HepG2 (cell line): ENCODE data around the gene GTF2A2. TPM values are rescaled to one million over a fixed set of nuclear protein-coding genes. Genes with fewer than 3 reads are reported as not detected.

Experiments
- CCAR2 ChIP-seq: fragments of 200-400 bp; formaldehyde crosslinking; optimal IDR thresholded peaks from 2 replicates; pipeline ENCODE3; 2018; ENCODE audit warnings: low read depth, mild to moderate bottlenecking, low read length, moderate library complexity
- E2F5 ChIP-seq: sonication (generic); formaldehyde crosslinking; conservative IDR thresholded peaks from 2 replicates; pipeline ENCODE4 v1.4.0; 2020; ENCODE audit warnings: missing genetic modification reagents
- HOXD1 ChIP-seq: sonication (generic); formaldehyde crosslinking; IDR thresholded peaks from 2 replicates; pipeline ENCODE4 v1.5.0; 2020; ENCODE audit warnings: missing genetic modification reagents
- KDM3A ChIP-seq: IDR thresholded peaks from 2 replicates; pipeline ENCODE4 v1.6.1; 2018; ENCODE audit warnings: low read depth, missing compliant biosample characterization
- NFATC3 ChIP-seq: sonication (generic); formaldehyde crosslinking; IDR thresholded peaks from 2 replicates; pipeline ENCODE4 v1.5.1; 2020; ENCODE audit warnings: mild to moderate bottlenecking, missing genetic modification reagents
- ONECUT2 ChIP-seq: sonication (generic); formaldehyde crosslinking; IDR thresholded peaks from 2 replicates; pipeline ENCODE4 v1.4.0; 2020; ENCODE audit warnings: missing genetic modification reagents
- PAWR ChIP-seq: sonication (generic); formaldehyde crosslinking; IDR thresholded peaks from 2 replicates; pipeline ENCODE4 v1.4.0; 2020; ENCODE audit warnings: missing genetic modification reagents, mild to moderate bottlenecking, borderline replicate concordance
- POLR2AphosphoS5 ChIP-seq: IDR thresholded peaks from 2 replicates; pipeline ENCODE4 v1.6.1; 2012; ENCODE audit warnings: low read depth, low read length
- SCMH1 ChIP-seq: sonication (generic); formaldehyde crosslinking; IDR thresholded peaks from 2 replicates; pipeline ENCODE4 v1.9.0; 2021; ENCODE audit warnings: missing genetic modification reagents, mild to moderate bottlenecking, borderline replicate concordance
- SKIL ChIP-seq: sonication (generic); formaldehyde crosslinking; IDR thresholded peaks from 2 replicates; pipeline ENCODE4 v1.8.0; 2022; ENCODE audit warnings: missing genetic modification reagents, mild to moderate bottlenecking, moderate library complexity, borderline replicate concordance
- SNAI1 ChIP-seq: sonication (generic); formaldehyde crosslinking; IDR thresholded peaks from 2 replicates; pipeline ENCODE4 v1.5.0; 2020; ENCODE audit warnings: mild to moderate bottlenecking, missing genetic modification reagents, borderline replicate concordance
- SOX13 ChIP-seq, 3 experiments: fragments of 450-650 bp in 1 of 3; sonication (generic) in 1 of 3; formaldehyde crosslinking in 1 of 3; IDR thresholded peaks in 2 of 3; conservative IDR thresholded peaks in 1 of 3; 2 replicates each; pipeline versions ENCODE4 v1.5.0 to v1.6.1; 2016 to 2020; ENCODE audit warnings: antibody characterized with exemption in 1 of 3, mild to moderate bottlenecking in 1 of 3, missing compliant biosample characterization in 1 of 3, missing genetic modification reagents in 1 of 3, moderate library complexity in 1 of 3
- TRIM22 ChIP-seq: fragments of 450-650 bp; IDR thresholded peaks from 2 replicates; pipeline ENCODE4 v1.6.1; 2017
- U2AF1 ChIP-seq: fragments of 200-400 bp; formaldehyde crosslinking; optimal IDR thresholded peaks from 2 replicates; pipeline ENCODE3; 2017; ENCODE audit warnings: mild to moderate bottlenecking, low read depth, low read length
- U2AF2 ChIP-seq: fragments of 200-400 bp; formaldehyde crosslinking; IDR thresholded peaks from 2 replicates; pipeline ENCODE4 v1.6.1; 2017; ENCODE audit warnings: low read depth, mild to moderate bottlenecking, low read length
- ZNF430 ChIP-seq: sonication (generic); formaldehyde crosslinking; IDR thresholded peaks from 2 replicates; pipeline ENCODE4 v1.9.0; 2021; ENCODE audit warnings: mild to moderate bottlenecking, missing genetic modification reagents
- ZNF501 ChIP-seq: sonication (generic); formaldehyde crosslinking; IDR thresholded peaks from 2 replicates; pipeline ENCODE4 v1.5.1; 2020; ENCODE audit warnings: mild to moderate bottlenecking, moderate library complexity, missing genetic modification reagents
- ZNF550 ChIP-seq: sonication (generic); formaldehyde crosslinking; IDR thresholded peaks from 2 replicates; pipeline ENCODE4 v1.4.0; 2020; ENCODE audit warnings: mild to moderate bottlenecking, missing genetic modification reagents, borderline replicate concordance
- ZNF576 ChIP-seq: sonication (generic); formaldehyde crosslinking; IDR thresholded peaks from 2 replicates; pipeline ENCODE4 v1.4.0; 2020; ENCODE audit warnings: mild to moderate bottlenecking, missing genetic modification reagents
- ZNF597 ChIP-seq: sonication (generic); formaldehyde crosslinking; IDR thresholded peaks from 2 replicates; pipeline ENCODE4 v1.5.0; 2020; ENCODE audit warnings: missing genetic modification reagents
- ZNF672 ChIP-seq: sonication (generic); formaldehyde crosslinking; IDR thresholded peaks from 2 replicates; pipeline ENCODE4 v1.8.1; 2022; ENCODE audit warnings: missing genetic modification reagents
- ZNF788 ChIP-seq: sonication (generic); formaldehyde crosslinking; IDR thresholded peaks from 2 replicates; pipeline ENCODE4 v1.5.0; 2020; ENCODE audit warnings: mild to moderate bottlenecking, missing genetic modification reagents, borderline replicate concordance
- ZSCAN31 ChIP-seq: sonication (generic); formaldehyde crosslinking; IDR thresholded peaks from 2 replicates; pipeline ENCODE4 v1.5.0; 2020; ENCODE audit warnings: low read depth, mild to moderate bottlenecking, missing genetic modification reagents
- polyA plus RNA-seq, 8 experiments: library from polyadenylated mRNA; depleted of rRNA in 3 of 8; stranded (reverse) in 7 of 8; unstranded in 1 of 8; fragments of >200 nt; fragmentation: Illumina TruSeq in 4 of 8; extraction: Trizol in 4 of 8; gene quantifications; 2 replicates each; pipeline versions ENCODE4 v1.2.1 to v1.2.3, GENCODE V29; 2011 to 2016; ENCODE audit warnings: low read depth in 4 of 8, missing spikeins in 1 of 8, mixed read lengths in 1 of 8; ENCODE audit not compliant: insufficient read depth in 1 of 8
- total RNA-seq, 5 experiments: library from RNA; depleted of rRNA; stranded (reverse); fragments of >200 nt; fragmentation: Illumina TruSeq; extraction: Trizol; gene quantifications; 2 replicates each; pipeline ENCODE4 v1.2.3, GENCODE V29; 2016; ENCODE audit warnings: low read depth in 1 of 5

The GTF2A2 gene
- total and polyA plus RNA-seq, 2 of the 13 experiments (the other 11 are each of a cell fraction or from before 2014, with no cell fraction given), result 24.4 to 106 TPM

DNA sequence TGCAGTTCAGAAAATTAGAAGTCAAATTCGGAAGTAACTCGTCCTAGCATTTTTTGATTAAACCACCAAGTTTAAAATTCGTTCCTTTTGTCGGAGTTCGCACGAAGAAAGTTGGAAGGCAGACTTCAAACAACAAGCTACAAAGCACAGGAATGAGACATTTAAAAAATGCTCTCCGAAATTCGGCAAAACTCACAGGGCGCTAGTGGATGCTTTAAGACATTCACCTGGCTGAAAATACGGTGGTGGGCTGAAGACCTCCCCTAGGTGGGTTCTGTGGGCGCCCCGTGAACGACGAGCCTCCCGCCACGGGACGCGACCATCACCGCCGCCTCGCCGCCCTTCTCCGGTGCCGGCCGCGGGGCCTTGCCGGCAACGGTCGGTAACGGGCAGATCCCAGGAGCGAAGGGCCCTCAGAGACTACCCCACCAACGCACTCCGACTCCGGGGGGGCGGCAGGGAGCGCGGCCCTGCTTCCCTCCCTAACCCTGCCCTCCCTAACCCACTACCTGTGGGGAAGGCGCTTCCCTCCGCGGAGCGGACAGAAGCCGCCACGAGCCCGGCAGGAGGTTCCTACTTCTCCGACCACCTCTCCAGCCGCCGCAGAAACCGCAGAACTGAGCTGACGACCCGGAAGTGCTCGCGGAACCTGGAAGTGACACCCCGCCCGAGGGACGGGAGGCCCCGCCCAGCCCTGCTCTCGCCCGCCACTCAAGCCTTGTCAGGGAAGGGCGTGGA lies at the start of gene GTF2A2 (continued):
- TF ChIP-seq U2AF2 (no peak), ZNF576 (CRISPR knock-in tag) (no peak), HOXD1 (CRISPR knock-in tag) (no peak), ZSCAN31 (CRISPR knock-in tag) (peak; percentile 78; the same call in 1 of the 2 replicates), PAWR (CRISPR knock-in tag) (peak; percentile 68; the same call in 1 of the 2 replicates), E2F5 (CRISPR knock-in tag) (no peak), ZNF788 (CRISPR knock-in tag) (peak; percentile 53; the same call in 1 of the 2 replicates), ZNF501 (peak; percentile 89), ZNF430 (CRISPR knock-in tag) (no peak), ZNF550 (CRISPR knock-in tag) (no peak), ZNF597 (no peak), SCMH1 (no peak), SKIL (CRISPR knock-in tag) (no peak), SNAI1 (CRISPR knock-in tag) (0 out of 2 replicates have a peak, but pooled peaks have one; percentile 22), ONECUT2 (CRISPR knock-in tag) (no peak), NFATC3 (CRISPR knock-in tag) (no peak), SOX13 (IDR thresholded peaks at IDR 0.05) (no peak), SOX13 (CRISPR knock-in tag; conservative IDR thresholded peaks at IDR 0.05 in 1 of 2, IDR thresholded peaks at IDR 0.05 in 1 of 2) (0 out of 4 replicates have a peak, but pooled peaks of 1 of the 2 experiments have one; percentile 7), POLR2AphosphoS5 (peak; percentile 87), KDM3A (CRISPR knock-in tag) (no peak; the same call in 1 of the 2 replicates), CCAR2 (no peak), TRIM22 (no peak), ZNF672 (no peak), U2AF1 (no peak)
